Fibroblast of lung (primary cell): ENCODE data around the gene ASPDH. TPM values are rescaled to one million over a fixed set of nuclear protein-coding genes. Genes with fewer than 3 reads are reported as not detected.

Source experiments
- DNase-seq, 2 donors: peaks; one replicate each; pipeline versions ENCODE4 v3.0.0 to v3.0.0-alpha.2; 2010; ENCODE audit warnings: low read depth in 2 of 2
- H2AFZ ChIP-seq: 2 replicates; pipeline ENCODE4 v1.5.1; 2012; ENCODE audit warnings: low read length, control low read depth, inconsistent platforms
- H3K27ac ChIP-seq: 2 replicates; pipeline ENCODE4 v1.5.1; 2011; ENCODE audit warnings: low read length, control low read depth; ENCODE audit not compliant: insufficient read depth
- H3K27me3 ChIP-seq: 2 replicates; pipeline ENCODE4 v1.5.1; 2011; ENCODE audit warnings: mild to moderate bottlenecking, low read length; ENCODE audit not compliant: control insufficient read depth, insufficient read depth
- H3K36me3 ChIP-seq: 2 replicates; pipeline ENCODE4 v1.5.1; 2011; ENCODE audit warnings: low read length; ENCODE audit not compliant: control insufficient read depth, insufficient read depth
- H3K4me1 ChIP-seq: 2 replicates; pipeline ENCODE4 v1.5.1; 2011; ENCODE audit warnings: low read length; ENCODE audit not compliant: control insufficient read depth, insufficient read depth; ENCODE audit errors: extremely low read depth
- H3K4me2 ChIP-seq: 2 replicates; pipeline ENCODE4 v1.5.1; 2011; ENCODE audit warnings: low read length, control low read depth; ENCODE audit not compliant: insufficient read depth; ENCODE audit errors: extremely low read depth
- H3K4me3 ChIP-seq, 4 experiments: fragments of 200-600 bp in 1 of 4; sonication (generic) in 1 of 4; replicated peaks in 1 of 4; 2 replicates each; pipeline ENCODE4 v1.5.1; 2011 to 2016; ENCODE audit warnings: low read length in 4 of 4, low read depth in 3 of 4, mild to moderate bottlenecking in 3 of 4, control low read depth in 2 of 4, inconsistent platforms in 1 of 4, mixed read lengths in 1 of 4; ENCODE audit not compliant: insufficient read depth in 1 of 4; ENCODE audit errors: control extremely low read depth in 1 of 4
- H3K79me2 ChIP-seq: 2 replicates; pipeline ENCODE4 v1.5.1; 2012; ENCODE audit warnings: mild to moderate bottlenecking, low read length, inconsistent platforms; ENCODE audit not compliant: control insufficient read depth, insufficient read depth
- H3K9ac ChIP-seq: 2 replicates; pipeline ENCODE4 v1.5.1; 2011; ENCODE audit warnings: mild to moderate bottlenecking, low read length, control low read depth; ENCODE audit not compliant: insufficient read depth
- H3K9me3 ChIP-seq: 2 replicates; pipeline ENCODE4 v1.5.1; 2012; ENCODE audit warnings: low read depth, low read length; ENCODE audit not compliant: control insufficient read depth, insufficient read depth
- H4K20me1 ChIP-seq: 2 replicates; pipeline ENCODE4 v1.5.1; 2011; ENCODE audit warnings: low read length; ENCODE audit not compliant: control insufficient read depth, insufficient read depth; ENCODE audit errors: extremely low read depth
- CTCF ChIP-seq, 2 donors: IDR thresholded peaks in 1 of 2; conservative IDR thresholded peaks in 1 of 2; 1 replicate in 1 of 2; 2 replicates in 1 of 2; pipeline ENCODE4 v1.5.1; 2011 to 2012; ENCODE audit warnings: low read length in 2 of 2, control low read depth in 1 of 2, inconsistent platforms in 1 of 2, low read depth in 1 of 2, mild to moderate bottlenecking in 1 of 2
- EZH2 ChIP-seq: IDR thresholded peaks from 2 replicates; pipeline ENCODE4 v1.5.1; 2012; ENCODE audit warnings: low read length, control low read depth, mild to moderate bottlenecking; ENCODE audit errors: missing control alignments
- polyA plus RNA-seq, 2 donors: library from polyadenylated mRNA; depleted of rRNA in 1 of 2; stranded (reverse) in 1 of 2; unstranded in 1 of 2; fragments of >200 nt; gene quantifications; 2 replicates each; pipeline ENCODE4 v1.2.1, GENCODE V29; 2011 to 2012; ENCODE audit warnings: missing spikeins in 1 of 2
- total RNA-seq: library from RNA; depleted of rRNA; stranded (reverse); fragments of >200 nt; gene quantifications from 2 replicates; pipeline ENCODE4 v1.2.1, GENCODE V29; 2014

ASPDH gene
- total and polyA plus RNA-seq, 2 donors (not counting 1 experiment from before 2014, with no cell fraction given) = not detected

GRCh38 chr19:50479761-50480251 is 33.9 kb downstream of the ASPDH start:
- TF ChIP-seq CTCF (conservative IDR thresholded peaks at IDR 0.05 in 1 of 2, IDR thresholded peaks at IDR 0.05 in 1 of 2; ENCODE audit: low read depth in 1 of 2, low read length in 2 of 2) = no peak
- no peak for TF ChIP-seq EZH2
- no peak overlapping the region for H3K4me3 ChIP-seq
- H3K79me2 ChIP-seq = peaks cover 8% of the 10 kb centered on the region
- no peak overlapping the region for H3K4me2 ChIP-seq
- H3K27me3 ChIP-seq = no peaks in the 10 kb centered on the region
- no peaks in the 10 kb centered on the region for H4K20me1 ChIP-seq
- H3K9ac ChIP-seq = no peak overlapping the region
- H3K27ac ChIP-seq = no peak overlapping the region
- H3K9me3 ChIP-seq = no peaks in the 10 kb centered on the region
- H3K4me1 ChIP-seq = no peaks in the 10 kb centered on the region
- no peak overlapping the region for H2AFZ ChIP-seq
- DNase-seq = no peak
- peaks cover 9% of the 10 kb centered on the region for H3K36me3 ChIP-seq

- no peaks in the 10 kb centered on the region for H4K20me1 ChIP-seq
- no peaks in the 10 kb centered on the region for H3K9me3 ChIP-seq
- H3K79me2 ChIP-seq = peaks cover 8% of the 10 kb centered on the region
- no peak overlapping the region for H3K9ac ChIP-seq
- peaks cover 9% of the 10 kb centered on the region for H3K36me3 ChIP-seq
- no peak overlapping the region for H2AFZ ChIP-seq
- peak; percentile 25 to 29 for DNase-seq
- H3K27me3 ChIP-seq = no peaks in the 10 kb centered on the region
- no peaks in the 10 kb centered on the region for H3K4me1 ChIP-seq
- TF ChIP-seq CTCF (conservative IDR thresholded peaks at IDR 0.05 in 1 of 2, IDR thresholded peaks at IDR 0.05 in 1 of 2; ENCODE audit: low read depth in 1 of 2, low read length in 2 of 2) (peak; percentile 39 to 55), EZH2 (no peak)
- no peak overlapping the region for H3K4me3 ChIP-seq
- no peak overlapping the region for H3K4me2 ChIP-seq
- H3K27ac ChIP-seq = no peak overlapping the region
These were observed 34.6 kb downstream of the ASPDH start for GRCh38 chr19:50478901-50479715.

- Histone ChIP-seq H3K4me2 (peak overlapping the region; percentile 69), H3K79me2 (peaks cover 8% of the 10 kb centered on the region), H3K9me3 (no peaks in the 10 kb centered on the region), H2AFZ (no peak overlapping the region), H3K9ac (no peak overlapping the region), H3K36me3 (peaks cover 9% of the 10 kb centered on the region), H3K27ac (no peak overlapping the region), H3K27me3 (no peaks in the 10 kb centered on the region), H4K20me1 (no peaks in the 10 kb centered on the region), H3K4me1 (no peaks in the 10 kb centered on the region), H3K4me3 (peak overlapping the region in 1 of 4 experiments; percentile 96)
- no peak for TF ChIP-seq CTCF (conservative IDR thresholded peaks at IDR 0.05 in 1 of 2, IDR thresholded peaks at IDR 0.05 in 1 of 2; ENCODE audit: low read depth in 1 of 2, low read length in 2 of 2)
- TF ChIP-seq EZH2 = no peak
- DNase-seq = no peak
These were observed 35.8 kb downstream of the ASPDH start for GRCh38 chr19:50477751-50478515.
